Ascending aorta (tissue), 2 donors: Measurements from ENCODE around the gene CARNS1. TPM values are rescaled to one million over a fixed set of nuclear protein-coding genes. Genes with fewer than 3 reads are reported as not detected.

Source experiments
- DNase-seq, 2 donors: peaks; one replicate each; pipeline ENCODE4 v3.0.0-alpha.2; 2019; ENCODE audit warnings: low spot score in 2 of 2
- H3K27ac ChIP-seq, 2 donors: fragments of 200-600 bp; sonication (generic); one replicate each; pipeline ENCODE4 v1.5.1; 2016 to 2017; ENCODE audit warnings: mild to moderate bottlenecking in 1 of 2
- H3K27me3 ChIP-seq: fragments of 200-600 bp; sonication (generic); one replicate; pipeline ENCODE4 v1.5.1; 2017
- H3K36me3 ChIP-seq, 2 donors: fragments of 200-600 bp; sonication (generic); one replicate each; pipeline ENCODE4 v1.5.1; 2016
- H3K4me1 ChIP-seq, 2 donors: fragments of 200-600 bp; sonication (generic); one replicate each; pipeline ENCODE4 v1.5.1; 2016 to 2017; ENCODE audit warnings: mild to moderate bottlenecking in 1 of 2
- H3K4me3 ChIP-seq, 2 donors: fragments of 200-600 bp; sonication (generic); one replicate each; pipeline ENCODE4 v1.5.1; 2016 to 2017; ENCODE audit warnings: mild to moderate bottlenecking in 1 of 2
- H3K9me3 ChIP-seq, 2 donors: fragments of 200-600 bp; sonication (generic); one replicate each; pipeline ENCODE4 v1.5.1; 2016
- CTCF ChIP-seq, 3 experiments: fragments of 200-600 bp in 2 of 3; fragments of 450-650 bp in 1 of 3; sonication (generic) in 2 of 3; IDR thresholded peaks; one replicate each; pipeline ENCODE4 v1.5.1; 2016 to 2019; ENCODE audit warnings: antibody characterized with exemption in 3 of 3, mild to moderate bottlenecking in 1 of 3, moderate library complexity in 1 of 3
- intact Hi-C: fragments of 100-400 bp; cut with DNase I; formaldehyde crosslinking; loops from one replicate; pipeline ENCODE4 v1.15.1; 2023
- total RNA-seq: library from RNA; depleted of rRNA; stranded (reverse); fragments of >200 nt; gene quantifications from one replicate; pipeline ENCODE4 v1.1.0, GENCODE V29; 2016

CARNS1 gene
- total RNA-seq, 1 donor from 2014 or later = 6.0 TPM

DNA sequence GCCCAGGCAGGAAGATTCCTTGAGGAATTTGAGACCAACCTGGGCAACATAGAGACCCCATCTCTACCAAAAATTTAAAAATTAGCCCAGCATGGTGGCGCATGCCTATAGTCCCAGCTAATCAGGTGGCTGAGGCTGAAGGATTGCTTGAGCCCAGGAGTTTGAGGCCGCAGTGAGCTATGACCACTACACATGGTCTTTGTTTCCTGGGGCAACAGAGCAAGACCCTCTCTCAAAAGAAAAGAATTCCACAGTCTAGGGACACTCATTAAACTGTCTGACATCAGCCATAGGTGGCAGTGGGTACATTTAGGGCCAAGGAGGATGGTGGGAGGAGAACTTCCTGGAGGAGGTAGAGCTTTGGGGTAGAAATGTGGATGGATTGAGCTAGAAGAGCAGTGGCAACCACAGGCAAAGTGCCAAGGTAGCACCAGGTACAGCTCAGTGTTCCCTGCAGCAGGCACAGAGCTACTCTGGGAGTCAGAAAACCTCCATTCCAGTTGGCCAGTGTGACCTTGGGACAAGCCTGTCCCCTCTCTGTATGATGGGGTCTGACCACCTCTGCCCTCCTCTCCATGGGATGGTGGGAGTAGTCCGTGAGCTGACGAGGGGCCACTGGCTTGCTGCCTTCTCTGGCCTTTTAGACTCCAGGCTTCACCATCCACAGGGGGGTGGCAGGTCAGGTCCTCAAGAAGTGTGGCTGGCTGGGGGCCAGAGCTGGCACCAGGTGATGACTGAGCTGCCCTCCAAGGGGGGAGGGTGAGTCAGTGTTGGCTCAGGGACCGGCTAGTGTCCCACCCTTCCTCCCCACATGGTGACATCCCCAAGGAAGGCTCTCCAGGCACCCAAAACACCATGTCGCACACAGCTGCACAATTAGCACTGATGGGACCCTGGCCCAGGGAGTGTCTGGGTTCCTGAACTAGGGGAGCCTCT lies 38.3 kb upstream of the CARNS1 start:
- no peak for DNase-seq
- Histone ChIP-seq H3K27me3 (no peaks in the 10 kb centered on the region), H3K9me3 (no peaks in the 10 kb centered on the region), H3K27ac (no peak overlapping the region), H3K36me3 (no peaks in the 10 kb centered on the region), H3K4me1 (peaks cover 0 to 14% of the 10 kb centered on the region in 2 donors), H3K4me3 (no peak overlapping the region)
- TF ChIP-seq CTCF (IDR thresholded peaks at IDR 0.05) = no peak
- intact Hi-C loops = no loop called here

DNA sequence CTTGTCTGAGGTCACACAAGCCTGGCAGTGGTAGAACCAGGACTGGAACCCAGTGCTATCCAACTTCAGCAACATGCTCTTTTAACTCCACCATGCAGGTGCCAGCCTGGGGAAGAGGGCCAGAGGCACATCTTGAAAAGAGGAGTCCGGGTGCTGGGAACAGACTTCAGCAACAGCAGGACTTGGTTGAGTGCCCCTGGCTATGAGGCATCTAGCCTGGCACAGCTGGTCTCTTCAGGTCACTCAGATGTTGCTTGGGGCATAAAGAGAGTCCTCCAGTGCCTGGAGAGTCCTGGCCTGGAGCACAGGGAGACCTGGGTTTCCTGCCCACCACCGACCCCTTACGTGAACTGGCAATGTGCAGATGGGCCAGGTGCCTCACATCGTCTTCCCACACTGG lies 36.9 kb upstream of the CARNS1 start:
- intact Hi-C loops = no loop called here
- Histone ChIP-seq H3K36me3 (no peaks in the 10 kb centered on the region), H3K27ac (no peak overlapping the region), H3K9me3 (no peaks in the 10 kb centered on the region), H3K4me3 (no peak overlapping the region), H3K4me1 (peaks cover 0 to 14% of the 10 kb centered on the region in 2 donors), H3K27me3 (no peaks in the 10 kb centered on the region)
- TF ChIP-seq CTCF (IDR thresholded peaks at IDR 0.05) = no peak
- DNase-seq = no peak

- Histone ChIP-seq H3K27me3 (no peaks in the 10 kb centered on the region), H3K4me3 (no peak overlapping the region), H3K36me3 (no peaks in the 10 kb centered on the region), H3K9me3 (no peaks in the 10 kb centered on the region), H3K27ac (no peak overlapping the region), H3K4me1 (peaks cover 0 to 14% of the 10 kb centered on the region in 2 donors)
- intact Hi-C loops = no loop called here
- no peak for DNase-seq
- TF ChIP-seq CTCF (IDR thresholded peaks at IDR 0.05) = no peak
Measured at GRCh38 chr11:67379061-67380058, 36.1 kb upstream of the CARNS1 start.

DNA sequence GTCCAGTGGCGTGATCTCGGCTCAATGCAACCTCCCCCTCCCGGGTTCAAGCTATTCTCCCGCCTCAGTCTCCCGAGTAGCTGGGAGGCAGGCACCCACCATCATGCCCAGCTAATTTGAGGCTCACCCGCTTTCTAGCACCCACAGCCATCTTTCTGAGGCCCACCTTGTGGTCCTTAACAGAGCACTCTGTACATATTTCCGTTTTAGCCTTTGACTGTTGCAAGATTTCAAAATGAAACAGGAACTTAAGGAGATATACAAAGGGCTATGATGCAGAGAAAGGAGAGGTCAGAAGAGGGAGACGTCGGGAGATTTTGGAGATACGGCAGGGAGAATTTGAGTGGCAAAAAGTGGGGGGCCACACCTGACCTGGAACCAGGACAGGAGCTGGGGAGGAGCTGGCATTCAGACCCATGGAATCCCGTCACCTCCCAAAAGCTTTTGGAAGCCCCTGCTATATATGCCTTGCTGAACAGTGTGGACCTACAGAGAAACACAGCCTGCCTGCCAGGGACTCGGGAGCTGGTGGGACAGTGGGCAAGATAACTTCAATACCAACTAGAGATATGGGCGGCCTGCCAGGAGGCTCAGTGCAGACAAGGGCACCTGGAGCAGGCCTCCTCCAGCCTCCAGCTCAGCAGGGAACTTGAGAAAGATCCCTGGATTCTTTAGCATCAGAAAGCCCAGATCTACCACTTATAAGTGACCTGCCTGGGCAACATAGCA lies 34.1 kb upstream of the CARNS1 start:
- Histone ChIP-seq H3K27me3 (no peaks in the 10 kb centered on the region), H3K9me3 (no peaks in the 10 kb centered on the region), H3K4me1 (peaks cover 0 to 12% of the 10 kb centered on the region in 2 donors), H3K4me3 (no peak overlapping the region), H3K27ac (no peak overlapping the region), H3K36me3 (no peaks in the 10 kb centered on the region)
- no peak for DNase-seq
- intact Hi-C loops = no loop called here
- no peak for TF ChIP-seq CTCF (IDR thresholded peaks at IDR 0.05)
